HG02623 (cell line): ENCODE data around the gene VPS41.
A peak's percentile ranks its signal among the peaks of the same experiment; 100 is the strongest.
"Not testable (repeated sequence)": the region's sequence is repeated elsewhere in the genome, so short reads cannot be mapped to it uniquely, and the experiment has no call there.

Experiments
- ATAC-seq: cut with Tn5 transposase; IDR thresholded peaks from one replicate; pipeline ENCODE4 v1.9.1; 2021; ENCODE audit warnings: moderate library complexity; ENCODE audit not compliant: unreplicated experiment

The VPS41 gene

DNA sequence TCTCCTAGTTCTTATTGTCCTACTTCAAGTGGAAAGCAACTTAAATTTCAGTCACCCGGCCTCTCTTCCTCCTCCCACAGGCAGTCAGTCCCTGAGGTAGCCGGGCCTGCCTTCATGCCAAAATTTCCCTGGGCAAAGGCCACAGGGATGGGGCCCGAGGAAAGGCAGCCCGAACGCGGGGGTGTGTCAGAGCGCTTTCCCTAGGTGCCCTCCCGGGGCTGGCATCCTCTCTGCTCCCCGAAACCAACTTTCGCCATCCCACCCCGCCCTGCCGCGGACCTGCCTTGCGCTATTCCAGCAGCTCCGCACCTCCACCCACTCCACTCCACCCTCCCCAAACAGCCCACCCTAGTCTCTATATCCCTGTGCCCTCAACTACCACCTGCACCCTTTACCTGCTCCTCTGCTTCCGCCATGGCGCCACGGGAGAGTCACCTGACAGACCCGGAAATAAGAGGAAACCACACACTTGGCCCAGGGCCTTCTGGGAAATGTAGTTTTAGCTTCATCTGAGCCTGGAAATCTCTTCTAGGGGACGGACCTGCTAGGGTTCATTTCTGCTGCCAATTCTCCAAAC, at the start of gene VPS41:
Gene VPS41 (minus strand): TSS at position 433 of the 577 bp plus-strand sequence. CDS start 17 bp downstream, at position 416.
- ATAC-seq = peak; percentile 98

DNA sequence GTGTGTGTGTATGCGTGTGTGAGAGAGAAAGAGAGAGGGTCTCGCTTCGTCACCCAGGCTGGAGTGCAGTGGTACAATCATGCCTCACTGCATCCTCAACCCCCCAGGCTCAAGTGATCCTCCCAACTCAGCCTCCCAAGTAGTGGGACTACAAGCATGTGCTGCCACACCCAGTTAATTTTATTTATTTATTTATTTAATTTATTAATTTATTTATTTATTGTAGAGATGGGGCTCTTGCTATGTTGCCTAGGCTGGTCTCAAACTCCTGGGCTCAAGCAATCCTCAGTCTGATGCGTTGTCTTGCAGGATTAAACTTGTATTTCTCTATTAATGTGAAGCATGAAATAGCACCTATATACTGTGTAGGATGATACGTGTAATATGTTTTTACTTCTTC, 46.9 kb upstream of the VPS41 start:
- ATAC-seq = no peak

DNA sequence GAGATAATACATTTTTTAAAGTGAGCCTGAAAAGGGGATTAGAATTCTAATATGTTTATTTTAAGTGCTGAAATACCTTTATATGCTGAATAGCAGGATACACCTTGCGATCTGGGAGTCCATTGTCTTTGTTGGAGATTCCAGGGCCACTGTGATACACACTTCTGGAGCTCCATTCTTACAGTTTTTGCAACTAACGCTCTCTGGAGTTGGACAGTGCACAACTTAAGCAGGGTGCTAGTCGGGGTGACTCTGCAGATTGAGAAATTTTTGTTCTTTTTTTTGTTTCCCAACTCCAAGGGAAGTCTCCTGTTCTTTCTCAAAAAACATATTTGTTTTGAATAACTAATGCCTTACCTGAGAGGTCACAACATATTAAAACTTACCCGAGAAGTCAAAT, 45.0 kb upstream of the VPS41 start:
- ATAC-seq = no peak

DNA sequence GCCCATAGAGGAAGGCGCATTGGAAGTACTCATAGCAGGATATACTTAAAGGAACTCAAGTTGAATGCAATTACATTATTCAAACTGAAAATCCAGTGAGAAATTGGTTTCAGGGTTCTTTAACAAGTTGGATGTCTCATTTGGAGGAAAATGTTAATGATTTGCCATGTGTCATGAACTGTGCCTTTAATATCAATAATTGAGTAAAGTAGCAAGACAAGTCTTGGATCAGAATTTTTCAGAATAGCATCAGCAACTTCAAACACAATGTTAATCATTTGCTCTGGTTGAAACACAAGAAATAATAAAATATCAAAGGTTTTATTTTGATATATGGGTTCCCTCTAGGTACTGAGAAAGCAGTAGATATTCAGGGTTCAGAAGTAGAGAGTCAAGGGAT, 44.2 kb upstream of the VPS41 start:
- no peak for ATAC-seq

DNA sequence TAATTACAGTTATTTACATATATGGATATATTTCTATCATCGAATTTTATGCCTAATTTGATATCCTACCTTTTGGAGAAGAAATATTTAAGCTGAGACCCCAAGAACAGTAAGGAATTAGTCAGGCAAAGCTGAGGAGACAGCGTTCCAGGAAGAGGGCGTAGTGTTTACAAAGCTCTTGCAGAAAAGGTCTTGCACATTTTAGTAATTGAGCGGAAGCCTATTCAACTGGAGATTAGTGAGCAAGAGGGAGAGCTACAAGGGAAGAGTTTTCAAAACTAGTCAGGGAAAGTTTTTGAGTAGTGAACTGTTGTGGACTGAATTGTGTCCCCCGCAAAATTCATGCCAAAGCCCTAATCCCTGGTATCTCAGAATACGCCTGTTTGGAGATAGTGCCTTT, 42.2 kb upstream of the VPS41 start:
- ATAC-seq = no peak

GRCh38 chr7:38950309-38950708, 41.3 kb upstream of the VPS41 start:
- no peak for ATAC-seq

- not testable (repeated sequence) for ATAC-seq
Observed at GRCh38 chr7:38947541-38947940, 38.5 kb upstream of the VPS41 start.

DNA sequence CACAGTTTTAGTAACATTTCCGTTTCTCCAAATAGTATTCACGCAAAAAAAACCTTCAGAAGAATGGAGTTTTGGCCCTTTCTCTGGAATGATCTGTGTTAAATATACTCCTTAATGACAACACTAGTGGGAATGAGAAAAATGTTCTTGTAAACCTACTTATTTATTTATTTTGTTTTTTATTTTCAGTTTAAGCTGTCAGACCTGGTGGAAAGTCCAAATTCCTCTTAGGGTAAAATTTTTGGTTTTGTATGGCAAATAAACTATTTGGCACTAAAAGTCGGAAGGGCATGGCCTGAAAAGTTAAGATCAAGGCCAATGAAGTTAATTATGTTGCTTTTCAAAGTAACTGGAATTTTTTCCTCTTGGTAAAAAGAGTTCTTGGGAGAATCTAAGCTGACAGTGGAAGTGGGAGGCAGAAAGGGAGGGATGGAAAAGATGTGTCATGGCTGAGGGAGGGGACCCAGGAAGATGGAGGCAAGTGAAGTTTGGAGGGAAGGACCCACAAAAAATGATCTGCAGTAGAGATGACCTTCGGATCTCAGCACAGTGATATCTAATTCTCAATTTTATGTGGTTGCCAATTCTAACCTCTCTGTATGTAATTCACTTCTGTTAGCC, 33.5 kb upstream of the VPS41 start:
- no peak for ATAC-seq

- ATAC-seq = no peak
Observed at GRCh38 chr7:38940774-38941173, 31.8 kb upstream of the VPS41 start.

GRCh38 chr7:38938589-38938988, 29.6 kb upstream of the VPS41 start:
- ATAC-seq = no peak

DNA sequence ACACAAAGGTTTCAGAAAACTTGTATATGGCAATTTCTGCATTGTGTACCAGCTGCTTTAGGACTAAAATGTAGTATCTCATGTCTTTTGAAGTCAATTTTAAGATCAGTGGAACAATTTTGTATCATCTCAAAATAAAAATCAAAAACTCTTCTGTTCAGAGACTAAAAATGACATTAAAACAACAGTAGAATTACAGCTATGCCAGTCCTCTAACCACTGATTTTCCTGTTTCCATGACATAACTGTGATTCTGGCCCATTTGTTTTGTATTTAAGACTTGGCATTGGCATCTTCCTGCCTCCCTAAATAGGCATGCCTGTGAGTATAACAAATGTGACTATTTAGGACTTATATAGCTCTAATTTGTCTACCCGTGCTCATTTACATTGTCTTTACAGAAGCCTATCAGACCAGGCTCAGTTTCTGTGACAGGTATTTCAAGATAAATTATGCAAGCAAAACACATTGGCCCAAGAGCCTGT, 29.1 kb upstream of the VPS41 start:
- no peak for ATAC-seq

- ATAC-seq = no peak
Observed at GRCh38 chr7:38936641-38937040, 27.6 kb upstream of the VPS41 start.

GRCh38 chr7:38934536-38934935, 25.5 kb upstream of the VPS41 start:
- ATAC-seq = no peak

- ATAC-seq = no peak
Observed at GRCh38 chr7:38934051-38934450, 25.1 kb upstream of the VPS41 start.

GRCh38 chr7:38932509-38933168, 23.6 kb upstream of the VPS41 start:
- peak; percentile 85 for ATAC-seq

DNA sequence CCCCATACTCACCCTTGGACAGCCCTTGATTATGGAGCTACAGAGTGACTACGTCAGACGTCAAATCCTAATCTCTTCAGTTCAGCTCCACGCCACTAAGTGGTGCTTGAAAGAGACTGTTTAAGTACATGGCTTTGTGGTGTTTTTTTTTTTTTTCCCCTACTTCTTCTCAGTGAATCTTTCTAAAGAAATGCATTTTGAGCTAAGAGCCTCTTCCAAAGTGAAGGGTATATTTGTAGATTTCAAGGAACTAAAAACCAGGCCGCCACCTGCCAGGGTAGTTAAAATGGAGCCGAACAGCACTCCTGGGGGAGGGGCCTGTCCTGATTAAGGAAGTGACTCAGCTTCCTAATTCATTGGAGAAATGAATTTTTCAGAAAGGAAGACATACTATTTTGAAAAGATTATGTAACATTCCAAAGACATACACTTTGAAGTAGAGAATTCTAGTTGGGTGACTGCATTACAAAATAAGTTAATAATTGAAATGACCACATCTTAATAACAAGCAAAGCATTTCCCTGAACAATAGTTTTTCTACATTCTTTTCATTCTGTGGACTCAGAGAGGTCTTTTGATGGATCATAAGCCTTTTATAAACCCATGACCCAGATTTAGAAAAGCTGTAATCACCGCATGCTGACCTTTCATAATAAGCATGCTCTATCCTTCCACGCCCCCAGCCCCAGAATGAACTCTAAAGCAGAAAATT, 20.6 kb upstream of the VPS41 start:
- no peak for ATAC-seq

GRCh38 chr7:38928506-38928905, 19.5 kb upstream of the VPS41 start:
- ATAC-seq = no peak

DNA sequence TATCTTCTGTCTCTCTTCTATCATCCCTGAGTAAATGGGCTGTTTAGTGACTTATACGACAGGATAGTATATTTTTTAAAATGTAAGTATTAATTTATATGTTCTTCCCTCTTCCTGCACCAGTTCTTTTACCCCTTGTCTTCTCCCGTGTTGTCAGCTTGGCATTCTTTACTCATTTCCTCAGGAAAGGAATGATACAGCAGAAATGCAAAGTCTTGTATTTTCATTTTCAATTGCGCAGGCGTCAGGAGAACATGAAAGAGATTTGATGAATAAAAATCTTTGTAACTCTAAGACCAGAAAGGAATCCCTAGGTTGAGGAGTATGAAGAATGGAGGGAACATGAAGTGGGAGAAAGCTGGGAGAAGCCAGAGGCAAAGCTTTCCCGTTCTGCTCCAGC, 18.8 kb upstream of the VPS41 start:
- ATAC-seq = no peak

GRCh38 chr7:38920731-38921130, 11.7 kb upstream of the VPS41 start:
- no peak for ATAC-seq

- no peak for ATAC-seq
Observed at GRCh38 chr7:38916396-38916795, 7.4 kb upstream of the VPS41 start.

DNA sequence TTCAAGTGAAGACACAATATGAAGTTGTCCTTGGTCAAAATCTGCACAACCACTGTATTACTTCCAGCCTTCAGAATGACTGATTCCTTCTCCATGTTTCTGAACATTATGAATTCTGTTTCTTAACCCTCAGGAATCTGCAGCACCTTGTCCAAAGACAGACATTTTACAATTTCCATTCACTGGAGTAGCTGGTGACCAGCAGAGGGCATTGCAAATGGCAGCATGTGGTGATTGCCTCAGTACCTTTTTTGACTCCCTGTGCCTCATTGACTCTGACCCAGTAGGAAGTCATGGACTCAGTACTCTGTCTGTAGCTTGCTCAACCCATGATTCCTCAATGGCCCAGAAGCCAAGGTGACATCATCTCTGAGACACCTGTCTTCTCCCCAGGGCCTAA, 879 bp upstream of the VPS41 start:
- no peak for ATAC-seq

DNA sequence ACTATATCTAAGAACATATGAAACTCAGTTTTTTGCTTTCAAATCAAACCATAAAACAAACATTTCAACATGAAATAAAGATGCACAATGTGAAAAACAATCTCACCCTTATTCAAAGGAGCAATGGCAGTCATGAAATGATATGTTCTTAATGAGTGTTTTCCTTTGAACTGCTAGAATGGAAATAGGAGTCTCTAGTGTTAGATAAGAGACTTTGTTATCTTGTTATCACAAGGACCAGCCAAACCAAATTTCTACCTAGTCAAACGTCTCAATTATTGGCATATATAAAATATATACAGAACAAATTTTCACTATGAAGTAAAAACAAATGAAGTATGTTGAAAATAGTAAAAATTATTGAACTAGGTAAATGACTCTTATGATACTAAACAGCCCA, 1.2 kb downstream of the VPS41 start:
- ATAC-seq = no peak
